ENCODE measurements around the gene ITGB3BP.
A peak's percentile ranks its signal among the peaks of the same experiment; 100 is the strongest.
"Not testable (repeated sequence)": the region's sequence is repeated elsewhere in the genome, so short reads cannot be mapped to it uniquely, and the experiment has no call there.

Gene ITGB3BP, protein sequence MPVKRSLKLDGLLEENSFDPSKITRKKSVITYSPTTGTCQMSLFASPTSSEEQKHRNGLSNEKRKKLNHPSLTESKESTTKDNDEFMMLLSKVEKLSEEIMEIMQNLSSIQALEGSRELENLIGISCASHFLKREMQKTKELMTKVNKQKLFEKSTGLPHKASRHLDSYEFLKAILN

DNA sequence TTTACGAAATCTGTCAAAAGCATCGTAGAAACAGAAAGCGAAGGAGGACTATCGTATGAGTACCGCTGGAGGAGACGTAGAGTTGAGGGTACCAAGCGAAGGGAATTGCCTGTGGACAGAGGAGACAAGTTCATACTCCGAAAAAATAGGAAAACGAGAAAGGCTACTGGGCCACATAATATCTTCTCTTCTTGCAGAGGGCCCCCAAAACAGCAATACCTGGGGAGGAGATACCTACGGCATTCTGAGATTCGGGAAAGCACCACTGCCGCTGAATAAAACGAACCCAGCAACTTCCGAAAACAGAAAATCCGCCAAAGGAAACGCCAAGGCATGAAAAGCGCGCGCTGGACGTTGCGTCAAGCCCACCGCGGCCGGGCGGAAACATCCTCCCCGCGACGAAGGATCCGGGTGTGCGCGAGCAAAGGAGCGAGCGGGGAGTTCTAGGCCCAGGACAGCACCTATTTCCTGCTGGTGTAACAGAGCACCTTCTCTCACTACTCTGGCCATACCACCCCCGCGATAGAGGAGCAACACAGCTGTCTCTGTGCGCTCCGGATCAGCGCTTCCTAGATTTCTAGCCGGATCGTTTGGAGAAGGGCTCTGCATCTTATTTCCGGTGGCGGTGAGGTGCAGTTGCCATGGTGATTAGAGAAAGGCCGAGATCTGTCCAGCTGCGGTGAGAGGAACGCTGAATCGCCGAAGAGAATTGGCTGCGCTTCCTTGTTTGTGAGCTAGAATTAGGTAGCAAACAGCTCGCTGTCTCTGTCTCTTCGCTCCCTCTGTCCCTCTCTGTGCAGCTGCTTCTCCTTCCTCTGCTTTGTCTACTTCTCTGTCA, at the start of gene ITGB3BP, which contains the start of gene EFCAB7:
Gene ITGB3BP, minus strand, starts transcription at position 335 of the 838 bp plus-strand sequence. Its CDS starts 92 bp downstream, at position 243.
Gene EFCAB7, plus strand, starts transcription at position 635 of the 838 bp plus-strand sequence. CDS start 2,048 bp downstream, outside the sequence.
- peak; percentile 73 for DNase-seq (ENCODE audit: low spot score)

DNA sequence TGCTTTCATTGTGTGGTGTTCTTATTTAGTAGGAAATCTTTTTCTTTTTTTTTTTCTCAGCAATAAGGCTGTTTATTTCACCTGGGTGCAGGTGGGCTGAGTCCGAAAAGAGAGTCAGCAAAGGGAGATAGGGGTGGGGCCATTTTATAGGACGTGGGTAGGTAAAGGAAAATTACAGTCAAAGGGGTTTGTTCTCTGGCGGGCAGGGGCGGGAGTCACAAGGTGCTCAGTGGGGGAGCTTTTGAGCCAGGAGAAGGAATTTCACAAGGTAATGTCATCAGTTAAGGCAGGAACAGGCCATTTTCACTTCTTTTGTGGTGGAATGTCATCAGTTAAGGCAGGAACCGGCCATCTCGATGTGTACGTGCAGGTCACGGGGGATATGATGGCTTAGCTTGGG, 49.7 kb upstream of the ITGB3BP start:
- not testable (repeated sequence) for DNase-seq (ENCODE audit: low spot score)

DNA sequence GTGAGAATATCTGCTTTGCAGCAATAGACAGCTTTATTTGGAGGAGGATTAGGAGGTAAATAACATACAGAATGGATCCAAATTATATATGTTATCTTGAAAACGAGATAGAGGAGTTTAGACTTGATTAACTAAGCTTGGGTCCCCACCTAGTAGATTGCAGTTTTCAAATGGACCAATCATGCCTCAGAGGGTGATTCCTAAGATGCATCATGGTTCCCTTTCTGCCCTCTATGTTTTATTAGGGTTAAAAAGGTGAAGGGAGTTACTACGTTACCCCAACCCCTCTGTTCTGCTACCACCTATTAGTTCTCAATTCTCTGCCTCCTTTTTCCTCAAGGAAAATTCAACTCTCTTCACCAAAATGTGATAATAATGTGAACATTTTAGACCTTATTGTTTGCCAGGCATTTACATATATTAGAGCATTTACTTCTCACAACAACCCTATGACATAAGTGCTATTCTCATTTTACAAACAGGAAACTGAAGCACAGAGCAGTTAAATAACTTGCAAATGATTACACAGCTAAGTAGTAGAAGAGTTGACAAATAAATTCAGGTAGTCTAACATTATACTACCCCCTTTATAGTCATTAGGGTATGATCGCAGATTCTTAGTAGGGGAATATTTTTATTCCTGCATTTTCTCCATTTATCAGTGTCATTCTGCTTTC, 46.8 kb upstream of the ITGB3BP start:
- DNase-seq (ENCODE audit: low spot score), result no peak

DNA sequence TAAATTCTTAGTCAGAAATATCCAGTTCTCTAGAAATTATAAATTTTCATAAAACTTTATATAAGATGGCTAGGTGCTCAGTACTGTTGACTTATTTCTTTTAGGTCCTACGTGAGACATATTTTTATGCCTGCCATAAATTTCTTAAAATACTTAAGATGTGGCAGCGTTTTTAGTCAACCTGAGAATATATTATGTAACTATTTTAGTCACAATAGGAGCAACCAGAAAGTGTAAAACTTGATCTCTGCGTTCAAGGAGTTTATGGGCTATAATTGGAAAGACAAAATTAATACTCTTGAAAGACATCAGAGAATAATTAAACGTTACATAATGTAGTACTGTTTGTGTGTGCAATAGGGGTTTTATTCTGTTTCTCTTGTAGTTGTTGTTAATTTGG, 46.0 kb upstream of the ITGB3BP start:
- no peak for DNase-seq (ENCODE audit: low spot score)

DNA sequence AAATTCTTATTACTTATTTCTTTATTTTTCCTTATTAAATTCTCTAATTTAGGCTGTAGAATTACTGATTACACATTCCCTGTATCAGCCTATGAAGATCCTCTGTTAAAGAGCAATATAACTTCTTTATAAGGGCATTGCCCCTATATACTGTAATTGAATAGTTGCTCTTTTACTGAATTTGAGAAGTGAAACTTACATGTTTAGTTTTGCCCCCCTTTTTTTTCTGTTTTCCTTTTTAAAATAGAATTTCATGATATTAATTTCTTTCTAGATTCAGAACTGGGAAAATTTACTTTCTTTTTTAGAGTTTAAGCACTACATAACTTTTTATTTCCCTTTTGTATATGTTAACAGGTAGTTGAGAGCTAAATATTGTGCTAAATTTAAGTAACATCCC, 40.7 kb upstream of the ITGB3BP start:
- DNase-seq (ENCODE audit: low spot score), result no peak

DNA sequence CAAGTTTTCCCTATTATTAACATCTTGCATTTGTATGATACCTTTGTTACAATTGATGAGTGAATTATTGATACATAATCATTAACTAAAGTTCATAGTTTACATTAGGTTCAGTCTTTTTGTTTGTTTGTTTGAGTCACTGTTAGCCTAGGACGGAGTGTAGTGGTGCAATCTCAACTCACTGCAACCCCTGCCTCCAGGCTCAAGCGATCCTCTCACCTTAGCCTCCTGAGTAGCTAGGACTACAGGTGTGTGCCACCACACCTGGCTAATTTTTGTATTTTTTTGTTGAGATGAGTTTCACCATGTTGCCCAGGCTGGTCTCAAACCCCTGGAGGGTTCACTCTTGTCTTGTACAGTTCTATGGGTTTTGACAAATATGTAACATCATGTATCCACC, 36.3 kb upstream of the ITGB3BP start:
- no peak for DNase-seq (ENCODE audit: low spot score)

DNA sequence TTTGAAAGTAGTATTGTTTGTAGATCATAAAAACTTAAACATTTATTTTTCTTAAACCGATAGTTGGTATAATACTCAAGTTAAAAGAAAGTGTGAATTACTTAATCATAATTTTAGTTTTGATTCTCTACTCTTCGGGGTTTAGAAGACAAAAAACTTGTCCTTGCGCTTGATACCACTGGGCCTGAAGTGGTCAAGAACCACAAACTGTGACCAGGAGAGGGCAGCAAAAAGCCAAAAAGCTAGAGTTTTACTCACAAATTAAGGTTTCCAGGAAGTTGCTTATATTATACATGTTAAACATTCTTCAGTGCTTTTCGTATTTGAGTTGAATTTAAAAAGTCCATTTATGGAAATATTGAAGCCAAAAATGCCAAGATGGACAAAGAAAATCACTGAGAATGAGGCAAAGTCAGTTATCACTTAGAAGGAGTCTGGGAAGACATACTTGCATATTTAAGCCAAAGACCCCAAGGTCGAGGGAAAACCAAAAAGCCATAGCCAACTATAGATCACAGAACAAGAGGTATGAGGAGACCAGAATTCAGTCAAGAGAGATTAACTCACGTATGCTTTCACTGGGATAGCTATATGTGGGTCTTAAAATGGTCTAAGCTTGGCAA, 34.5 kb upstream of the ITGB3BP start:
- DNase-seq (ENCODE audit: low spot score), result no peak

DNA sequence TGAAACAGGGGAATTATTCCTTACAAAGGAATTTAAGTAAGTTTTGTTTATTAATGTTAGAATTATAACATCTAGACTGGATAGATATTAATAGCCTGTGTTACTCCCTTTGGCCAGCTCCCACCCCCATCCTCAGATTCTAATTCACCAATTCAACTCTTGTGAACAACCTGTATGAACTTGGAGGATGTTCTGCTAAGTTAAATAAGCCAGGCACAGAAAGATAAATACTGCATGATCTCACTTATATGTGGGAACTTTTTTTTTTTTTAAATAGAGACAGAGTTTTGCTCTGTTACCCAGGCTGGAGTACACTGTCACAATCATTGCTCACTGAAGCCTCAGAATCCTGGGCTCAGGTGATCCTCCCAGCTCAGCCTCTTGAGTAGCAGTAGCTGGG, 32.5 kb upstream of the ITGB3BP start:
- DNase-seq (ENCODE audit: low spot score), result no peak

DNA sequence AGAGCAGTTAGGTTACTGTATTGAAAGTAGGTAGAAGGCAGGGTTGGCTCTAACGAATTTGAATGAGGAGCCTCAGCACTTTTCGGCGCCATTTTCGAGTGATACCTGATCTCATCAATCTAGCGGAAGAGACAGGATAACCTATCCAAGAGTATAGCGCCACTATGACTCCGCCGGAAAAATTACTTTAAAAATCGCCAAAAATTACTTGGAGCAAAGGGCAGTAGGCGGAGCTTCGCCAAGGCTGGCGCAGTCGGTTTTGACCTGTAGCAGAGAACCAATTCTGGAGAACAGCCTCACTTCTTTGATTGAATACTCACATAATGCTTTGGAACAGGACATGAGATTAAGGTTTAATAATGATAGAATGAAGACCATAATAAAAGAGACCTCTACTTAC, 25.9 kb upstream of the ITGB3BP start:
- no peak for DNase-seq (ENCODE audit: low spot score)

DNA sequence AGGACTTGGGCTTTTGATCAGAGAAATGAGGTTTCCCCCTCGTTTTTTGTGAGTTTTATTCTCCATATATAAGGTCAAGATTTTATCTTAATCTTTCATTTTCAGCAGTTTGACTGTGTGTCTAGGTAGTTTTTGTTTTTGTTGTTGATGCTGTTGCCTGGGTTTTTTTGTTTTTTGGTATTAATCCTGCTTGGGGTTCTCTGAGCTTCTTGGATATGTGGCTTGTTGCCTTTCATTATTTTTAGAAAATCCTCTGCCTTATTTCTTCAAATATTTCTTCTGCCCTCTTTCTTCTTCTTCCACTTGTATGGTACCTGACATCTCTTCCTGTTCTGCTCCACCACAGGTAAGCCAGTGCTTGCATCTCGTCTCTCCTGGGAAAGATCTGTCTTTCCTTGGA, 25.3 kb upstream of the ITGB3BP start:
- no peak for DNase-seq (ENCODE audit: low spot score)

DNA sequence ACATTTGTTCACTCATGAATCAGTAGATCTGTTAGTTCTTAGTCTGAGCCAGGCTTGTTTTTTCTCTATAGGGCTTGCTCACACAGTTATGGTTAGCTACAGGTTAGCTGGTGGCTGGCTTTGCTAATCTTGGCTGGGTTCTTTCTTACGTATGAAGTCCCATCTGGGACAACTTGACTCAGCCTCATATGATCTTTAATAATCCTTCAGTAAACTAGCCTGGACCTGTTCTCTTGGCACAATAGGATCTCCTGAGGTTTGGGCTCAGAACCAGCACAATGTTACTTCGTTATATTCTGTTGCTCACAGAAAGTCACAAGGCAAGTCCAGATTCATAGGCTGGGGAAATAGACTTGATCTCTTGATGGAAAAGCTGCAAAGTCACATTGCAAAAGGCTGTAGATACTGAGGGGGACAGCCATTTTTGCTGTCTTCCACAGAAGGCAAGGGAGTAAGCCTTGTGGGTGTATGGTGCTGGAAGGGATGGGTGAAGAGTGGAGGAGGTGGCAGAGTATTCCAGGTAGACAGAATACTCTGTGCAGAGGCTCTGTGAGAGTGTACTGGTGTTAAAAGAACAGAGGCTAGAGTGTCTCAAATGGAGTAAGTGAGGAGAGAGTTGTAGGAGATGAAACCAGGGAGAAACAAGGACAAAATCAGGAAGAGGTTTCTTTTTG, 24.7 kb upstream of the ITGB3BP start:
- DNase-seq (ENCODE audit: low spot score), result no peak

DNA sequence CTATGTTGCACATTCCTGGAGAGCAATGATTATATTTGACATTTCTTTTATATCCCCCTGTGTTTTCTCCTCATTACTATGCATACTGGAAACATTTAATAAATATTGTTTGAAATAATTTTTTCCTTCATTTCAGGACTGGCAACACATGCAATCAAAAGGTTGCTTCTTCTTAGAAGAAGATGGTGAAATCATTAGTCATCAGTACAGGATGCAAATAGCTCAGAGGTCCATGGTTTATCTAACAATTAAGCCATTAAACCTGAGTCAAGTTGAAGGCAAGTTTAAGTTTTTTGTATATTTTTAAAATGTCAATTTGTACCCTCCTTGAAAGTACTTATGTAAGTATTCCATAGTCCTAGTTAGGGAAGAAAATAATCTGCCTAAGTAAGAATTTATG, 22.8 kb upstream of the ITGB3BP start:
- DNase-seq (ENCODE audit: low spot score), result no peak

DNA sequence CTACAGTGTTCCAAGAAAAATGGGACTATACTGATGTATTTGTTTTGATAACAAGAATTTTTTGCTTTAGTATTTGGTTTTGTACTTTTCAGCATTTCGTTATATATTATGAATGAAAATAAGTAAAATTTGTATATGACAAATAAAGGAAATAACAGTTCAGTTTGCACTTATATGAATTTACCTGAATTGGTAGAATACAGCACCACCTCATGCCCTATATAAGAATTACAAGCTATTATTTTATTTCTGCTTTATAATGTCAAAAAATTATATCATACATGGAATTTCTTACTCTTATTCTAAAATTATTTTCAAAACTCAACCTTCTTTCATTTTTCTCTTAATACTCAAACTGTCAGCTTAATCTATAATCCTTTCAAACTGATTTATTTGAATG, 14.9 kb upstream of the ITGB3BP start:
- DNase-seq (ENCODE audit: low spot score), result peak; percentile 4

DNA sequence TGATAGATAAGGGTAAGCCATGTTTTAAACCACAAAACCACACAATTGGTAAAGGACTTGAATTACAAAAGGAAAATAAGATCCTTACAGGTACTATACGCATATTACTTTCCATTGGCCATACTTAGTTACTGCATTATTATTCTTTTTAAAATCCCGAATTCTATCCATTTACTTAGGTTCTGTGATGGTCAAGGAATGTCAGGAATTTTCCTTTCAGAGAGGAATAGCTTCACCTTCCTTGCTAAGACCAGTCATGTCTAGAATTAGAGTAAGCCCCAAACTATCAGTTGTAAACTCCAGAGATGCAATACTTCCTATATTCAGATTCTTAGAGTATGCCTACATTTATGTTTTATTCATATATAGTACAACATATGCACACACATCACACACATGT, 14.0 kb upstream of the ITGB3BP start:
- no peak for DNase-seq (ENCODE audit: low spot score)

DNA sequence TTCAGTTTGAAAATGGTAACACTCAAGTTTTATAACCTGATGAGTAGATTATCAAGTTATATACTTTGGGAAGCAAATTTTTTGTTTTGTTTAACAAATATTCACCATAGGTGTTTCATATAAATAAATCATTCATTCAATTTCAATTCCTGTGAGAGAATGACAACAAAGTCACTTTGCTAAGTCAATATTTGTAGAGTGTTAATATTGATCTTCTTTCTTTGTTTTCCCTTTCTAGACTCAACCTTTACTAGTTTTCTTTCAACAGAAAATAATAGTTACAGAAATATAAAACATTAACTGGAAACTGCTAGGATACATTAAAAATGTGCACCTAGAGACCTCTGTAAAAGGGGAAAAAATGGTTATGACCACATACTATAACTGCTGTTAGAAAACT, 11.4 kb upstream of the ITGB3BP start:
- DNase-seq (ENCODE audit: low spot score), result no peak

DNA sequence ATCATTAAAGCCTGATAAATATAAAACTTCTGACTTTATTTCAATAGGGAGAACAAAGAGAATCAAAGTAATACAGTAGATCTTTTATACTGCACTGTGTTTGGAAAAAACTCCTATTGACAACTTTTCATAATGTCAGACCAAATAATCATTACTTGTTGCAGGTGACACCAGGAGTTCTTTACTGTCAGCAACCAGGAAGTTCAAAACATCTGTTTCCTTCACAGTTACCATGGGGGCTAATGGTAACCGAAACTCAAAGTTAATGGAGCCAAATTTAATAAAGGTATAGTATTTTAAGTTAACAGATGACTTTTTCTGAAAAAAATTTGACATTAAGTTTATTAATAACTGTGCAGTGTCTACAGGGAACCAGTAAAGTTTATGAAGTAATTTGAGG, 10.9 kb upstream of the ITGB3BP start:
- DNase-seq (ENCODE audit: low spot score), result no peak

DNA sequence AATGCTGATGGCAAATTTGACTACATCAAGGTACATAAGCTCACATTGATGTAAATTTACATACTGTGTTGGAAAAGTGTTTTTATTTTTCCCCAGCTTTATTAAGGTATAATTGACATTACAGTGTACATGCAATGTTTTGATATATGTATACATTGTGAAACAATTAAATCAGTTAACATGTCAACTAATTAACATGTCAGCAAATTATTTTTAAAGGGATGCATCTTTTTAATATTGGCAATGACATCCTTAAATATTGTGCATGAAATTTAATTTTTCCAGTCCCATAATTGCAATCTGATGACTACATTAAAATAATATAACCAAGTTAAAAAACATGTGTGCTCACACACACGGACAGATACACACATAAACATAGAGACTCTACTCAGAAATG, 9.7 kb upstream of the ITGB3BP start:
- no peak for DNase-seq (ENCODE audit: low spot score)

DNA sequence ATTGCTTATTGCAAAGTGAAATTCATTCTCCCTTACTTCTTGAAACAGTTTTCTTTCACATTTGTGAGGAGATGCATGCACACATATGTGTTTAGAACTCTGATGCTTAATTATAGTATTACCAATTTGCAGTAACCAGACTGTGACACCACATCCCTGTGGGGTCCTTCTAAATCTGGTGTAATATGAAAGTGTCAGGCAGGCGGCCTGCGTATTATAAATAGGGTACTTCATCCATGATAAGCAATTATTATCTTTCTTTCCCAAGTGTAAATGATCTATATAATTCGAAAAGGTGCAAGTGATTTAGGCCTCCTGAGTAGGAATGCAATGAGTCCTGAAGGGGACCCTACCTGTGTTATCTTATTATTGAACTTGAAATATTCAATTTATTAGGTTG, 1.2 kb upstream of the ITGB3BP start:
- DNase-seq (ENCODE audit: low spot score), result peak; percentile 4

DNA sequence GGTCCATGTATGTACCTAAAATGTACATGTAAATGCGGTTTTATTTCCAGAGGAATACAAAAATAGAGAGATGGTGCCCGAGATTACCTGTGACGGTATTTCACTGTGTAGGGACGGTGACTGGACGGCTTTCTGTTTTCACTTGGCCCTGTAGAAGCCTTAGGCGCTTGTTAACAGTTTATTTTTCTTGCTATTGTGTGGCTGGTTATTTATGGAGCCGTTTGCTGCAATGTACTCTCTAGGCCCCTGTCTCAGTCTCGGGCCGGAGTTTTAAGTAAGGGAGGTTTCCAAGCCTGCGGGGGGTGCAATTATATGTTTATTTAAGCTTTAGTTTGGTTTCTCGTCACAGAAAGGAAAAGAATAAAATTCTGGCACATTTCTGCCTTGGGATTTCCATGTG, 713 bp upstream of the ITGB3BP start:
- DNase-seq (ENCODE audit: low spot score), result peak; percentile 4

DNA sequence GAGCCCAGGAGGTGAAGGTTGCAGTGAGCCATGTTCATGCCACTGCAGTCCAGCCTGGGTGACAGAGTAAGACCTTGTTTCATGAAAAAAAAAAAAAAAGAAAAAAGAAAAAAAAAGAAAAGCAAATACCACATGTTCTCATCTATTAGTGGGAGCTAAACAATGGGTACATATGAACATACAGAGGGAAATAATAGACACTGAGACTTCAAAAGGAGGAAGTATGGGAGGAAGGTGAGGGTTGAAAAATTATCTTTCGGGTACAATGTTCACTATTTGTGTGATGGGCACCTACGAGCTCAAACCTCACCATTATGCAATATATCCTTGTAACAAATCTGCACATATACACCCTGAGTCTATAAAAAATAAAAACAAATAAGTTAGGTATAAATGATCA, 6.4 kb downstream of the ITGB3BP start:
- DNase-seq (ENCODE audit: low spot score), result no peak

DNA sequence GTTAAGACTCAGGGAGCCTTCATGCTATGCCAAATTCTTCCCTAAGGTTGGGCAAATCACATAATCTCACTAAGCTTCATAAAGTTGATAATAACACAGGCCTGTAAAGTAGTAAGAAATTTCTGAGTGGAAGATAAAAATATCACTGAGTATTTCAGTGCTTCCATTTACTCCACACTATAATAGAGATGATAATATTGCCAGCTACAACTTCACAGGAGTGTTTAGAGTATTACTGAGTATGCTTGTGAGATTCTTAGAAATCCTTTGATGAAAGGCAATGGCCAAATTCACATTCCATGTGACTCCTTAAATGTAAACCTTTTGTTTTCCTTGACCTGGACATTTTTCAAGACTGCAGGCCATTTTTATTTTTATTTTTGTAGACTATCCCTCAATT, 10.4 kb downstream of the ITGB3BP start:
- no peak for DNase-seq (ENCODE audit: low spot score)

DNA sequence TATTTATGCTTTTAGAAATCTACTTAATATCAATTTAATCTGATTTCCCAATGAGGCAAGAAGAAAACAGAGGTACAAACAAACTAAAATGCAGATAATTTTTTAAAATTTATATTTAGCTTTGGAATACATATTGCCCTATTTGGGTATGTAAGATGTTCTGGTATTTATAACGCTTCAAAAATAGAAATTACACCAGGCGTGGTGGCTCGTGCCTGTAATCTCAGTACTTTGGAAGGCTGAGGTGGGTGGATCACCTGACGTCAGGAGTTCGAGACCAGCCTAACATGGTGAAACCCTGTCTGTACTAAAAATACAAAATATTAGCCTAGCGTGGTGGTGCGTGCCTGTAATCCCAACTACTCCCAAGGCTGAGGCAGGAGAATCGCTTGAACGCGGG, 13.3 kb downstream of the ITGB3BP start:
- no peak for DNase-seq (ENCODE audit: low spot score)

All from germinal center (tissue), 1 donor.